H1 (cell line): ENCODE results near the gene FAS. TPM values are rescaled to one million over a fixed set of nuclear protein-coding genes. Genes with fewer than 3 reads are reported as not detected.

Experiments used
- CTCF ChIA-PET: fragments of 300-600 bp; sonication (Branson Sonifier 250); formaldehyde crosslinking; loops from one replicate; lab custom pipeline; 2021; ENCODE audit not compliant: partially characterized antibody; lab: Charles Lee
- POLR2A ChIA-PET: fragments of 300-600 bp; sonication (Branson Sonifier 250); formaldehyde crosslinking; loops from one replicate; lab custom pipeline; 2021; ENCODE audit warnings: inconsistent platforms; ENCODE audit not compliant: partially characterized antibody; lab: Charles Lee
- DNase-seq, 2 experiments: peaks; one replicate each; pipeline versions ENCODE4 v3.0.0 to v3.0.0-alpha.2; 2010 to 2022; ENCODE audit warnings: low spot score in 2 of 2, low read depth in 1 of 2, mixed read lengths in 1 of 2
- FAIRE-seq: peaks from 2 replicates; lab custom pipeline; 2011; peaks lifted over from hg19 to GRCh38; lab: Jason Lieb, UNC
- H2AFZ ChIP-seq: 2 replicates; pipeline ENCODE4 v1.8.1; 2012; ENCODE audit warnings: low read length, inconsistent platforms
- H2AK5ac ChIP-seq: 2 replicates; pipeline ENCODE4 v1.6.1; 2013; ENCODE audit warnings: low read depth, low read length
- H2BK120ac ChIP-seq: replicated peaks from 2 replicates; pipeline ENCODE3; 2013; ENCODE audit warnings: low read depth, low read length, inconsistent platforms
- H2BK12ac ChIP-seq: 2 replicates; pipeline ENCODE4 v1.6.1; 2013; ENCODE audit warnings: low read depth, low read length
- H2BK15ac ChIP-seq: 2 replicates; pipeline ENCODE4 v1.6.1; 2013; ENCODE audit warnings: low read length
- H2BK20ac ChIP-seq: 2 replicates; pipeline ENCODE4 v1.6.1; 2013; ENCODE audit warnings: low read length
- H2BK5ac ChIP-seq: 2 replicates; pipeline ENCODE4 v1.6.1; 2013; ENCODE audit warnings: low read depth, low read length
- H3K14ac ChIP-seq: 2 replicates; pipeline ENCODE4 v1.6.1; 2013; ENCODE audit warnings: inconsistent platforms; ENCODE audit not compliant: insufficient read length
- H3K18ac ChIP-seq: 2 replicates; pipeline ENCODE4 v1.6.1; 2013; ENCODE audit warnings: low read length; ENCODE audit errors: extremely low read depth
- H3K23ac ChIP-seq: 2 replicates; pipeline ENCODE4 v1.6.1; 2013; ENCODE audit warnings: inconsistent platforms; ENCODE audit not compliant: insufficient read length
- H3K23me2 ChIP-seq: 2 replicates; pipeline ENCODE4 v1.6.1; 2013; ENCODE audit warnings: low read depth, low read length
- H3K27ac ChIP-seq: 2 replicates; pipeline ENCODE4 v1.6.1; 2011; ENCODE audit warnings: low read depth, low read length, inconsistent platforms
- H3K27me3 ChIP-seq, 4 experiments: replicated peaks in 1 of 4; 1 replicate in 1 of 4; 2 replicates in 3 of 4; pipeline versions ENCODE4 v1.6.1 to v1.8.1; 2011 to 2013; ENCODE audit warnings: low read length in 3 of 4, mild to moderate bottlenecking in 3 of 4, inconsistent platforms in 2 of 4, mixed read lengths in 2 of 4, moderate library complexity in 1 of 4; ENCODE audit not compliant: control insufficient read depth in 3 of 4, insufficient read depth in 3 of 4; ENCODE audit errors: extremely low read depth in 1 of 4
- H3K36me3 ChIP-seq, 4 experiments: 2 replicates each; pipeline versions ENCODE4 v1.6.1 to v1.8.1; 2011 to 2013; ENCODE audit warnings: mild to moderate bottlenecking in 4 of 4, low read length in 3 of 4, moderate library complexity in 2 of 4, control low read depth in 1 of 4, inconsistent platforms in 1 of 4; ENCODE audit not compliant: insufficient read depth in 4 of 4, control insufficient read depth in 2 of 4
- H3K4ac ChIP-seq: replicated peaks from 2 replicates; pipeline ENCODE3; 2013; ENCODE audit warnings: low read length, low read depth, mixed read lengths, inconsistent platforms; ENCODE audit not compliant: insufficient read length
- H3K4me1 ChIP-seq, 4 experiments: replicated peaks in 1 of 4; 1 replicate in 1 of 4; 2 replicates in 3 of 4; pipeline versions ENCODE4 v1.6.1 to v1.8.1; 2011 to 2013; ENCODE audit warnings: low read length in 3 of 4, inconsistent platforms in 2 of 4, mixed read lengths in 1 of 4; ENCODE audit not compliant: insufficient read depth in 4 of 4, control insufficient read depth in 3 of 4
- H3K4me2 ChIP-seq, 2 experiments: 2 replicates each; pipeline versions ENCODE4 v1.6.1 to v1.8.1; 2011 to 2013; ENCODE audit warnings: low read depth in 2 of 2, low read length in 2 of 2, control low read depth in 1 of 2, inconsistent platforms in 1 of 2, mild to moderate bottlenecking in 1 of 2; ENCODE audit not compliant: insufficient read depth in 1 of 2
- H3K4me3 ChIP-seq, 4 experiments: fragments of 200-600, 300-600 bp in 1 of 4; sonication (generic), shearing (Covaris generic), sonication (Bioruptor Twin) in 1 of 4; 2 replicates each; pipeline versions ENCODE4 v1.5.1 to v1.8.1; 2011 to 2016; ENCODE audit warnings: low read length in 4 of 4, low read depth in 3 of 4, control low read depth in 2 of 4, inconsistent platforms in 2 of 4, mild to moderate bottlenecking in 2 of 4, mixed read lengths in 1 of 4, moderate library complexity in 1 of 4; ENCODE audit not compliant: insufficient read depth in 2 of 4; ENCODE audit errors: extremely low read depth in 1 of 4
- H3K56ac ChIP-seq: replicated peaks from 2 replicates; pipeline ENCODE3; 2013; ENCODE audit warnings: low read depth, mild to moderate bottlenecking, mixed read lengths, low read length, inconsistent platforms; ENCODE audit not compliant: insufficient read length
- H3K79me1 ChIP-seq: 2 replicates; pipeline ENCODE4 v1.6.1; 2013; ENCODE audit warnings: low read depth, low read length, control low read depth
- H3K79me2 ChIP-seq, 2 experiments: 2 replicates each; pipeline versions ENCODE4 v1.6.1 to v1.8.1; 2012 to 2013; ENCODE audit warnings: low read length in 2 of 2, mild to moderate bottlenecking in 2 of 2, inconsistent platforms in 1 of 2; ENCODE audit not compliant: insufficient read depth in 2 of 2, control insufficient read depth in 1 of 2
- H3K9ac ChIP-seq, 4 experiments: replicated peaks in 1 of 4; 1 replicate in 1 of 4; 2 replicates in 3 of 4; pipeline versions ENCODE4 v1.6.1 to v1.8.1; 2011 to 2013; ENCODE audit warnings: low read depth in 3 of 4, low read length in 3 of 4, control low read depth in 2 of 4, mild to moderate bottlenecking in 2 of 4, moderate library complexity in 2 of 4, inconsistent platforms in 1 of 4; ENCODE audit errors: extremely low read depth in 1 of 4
- H3K9me3 ChIP-seq, 2 experiments: 2 replicates each; pipeline versions ENCODE4 v1.6.1 to v1.8.1; 2012 to 2013; ENCODE audit warnings: mild to moderate bottlenecking in 2 of 2, moderate library complexity in 2 of 2, control low read depth in 1 of 2, inconsistent platforms in 1 of 2, low read depth in 1 of 2, low read length in 1 of 2, mixed read lengths in 1 of 2; ENCODE audit not compliant: insufficient read depth in 2 of 2
- H4K20me1 ChIP-seq, 2 experiments: replicated peaks in 1 of 2; 2 replicates each; pipeline versions ENCODE3 to v1.8.1; 2011 to 2013; ENCODE audit warnings: inconsistent platforms in 2 of 2, low read length in 2 of 2, mild to moderate bottlenecking in 1 of 2; ENCODE audit not compliant: insufficient read depth in 2 of 2, control insufficient read depth in 1 of 2
- H4K5ac ChIP-seq: 2 replicates; pipeline ENCODE4 v1.6.1; 2013; ENCODE audit warnings: low read length, low read depth, mixed read lengths, inconsistent platforms; ENCODE audit not compliant: insufficient read length
- H4K8ac ChIP-seq: 2 replicates; pipeline ENCODE4 v1.8.0; 2013; ENCODE audit warnings: mild to moderate bottlenecking, moderate library complexity, low read length, inconsistent platforms; ENCODE audit not compliant: insufficient read depth; ENCODE audit errors: extremely low read depth
- H4K91ac ChIP-seq: replicated peaks from 2 replicates; pipeline ENCODE3; 2013; ENCODE audit warnings: low read length, mixed read lengths, inconsistent platforms; ENCODE audit not compliant: insufficient read length
- BRCA1 ChIP-seq: IDR thresholded peaks from 2 replicates; pipeline ENCODE4 v1.6.1; 2012; ENCODE audit warnings: low read depth, low read length, improper control_type of control experiment
- EP300 ChIP-seq, 2 experiments: IDR thresholded peaks; 1 replicate in 1 of 2; 2 replicates in 1 of 2; pipeline ENCODE4 v1.6.1; 2011 to 2012; ENCODE audit warnings: low read depth in 2 of 2, low read length in 2 of 2, mild to moderate bottlenecking in 2 of 2, borderline replicate concordance in 1 of 2, inconsistent platforms in 1 of 2, moderate library complexity in 1 of 2
- GABPA ChIP-seq: IDR thresholded peaks from 2 replicates; pipeline ENCODE4 v1.6.1; 2011; ENCODE audit warnings: mild to moderate bottlenecking, low read length, moderate library complexity, borderline replicate concordance; ENCODE audit not compliant: insufficient read depth
- KDM4A ChIP-seq: IDR thresholded peaks from one replicate; pipeline ENCODE4 v1.7.1; 2012; ENCODE audit warnings: low read depth, mild to moderate bottlenecking, moderate library complexity, low read length, inconsistent platforms; ENCODE audit not compliant: severe bottlenecking
- MAFK ChIP-seq: IDR thresholded peaks from 2 replicates; pipeline ENCODE4 v1.6.1; 2012; ENCODE audit warnings: low read depth, mild to moderate bottlenecking, improper control_type of control experiment, low read length
- NANOG ChIP-seq: IDR thresholded peaks from 2 replicates; pipeline ENCODE4 v1.6.1; 2011; ENCODE audit warnings: low read length, low read depth, mild to moderate bottlenecking, inconsistent platforms; ENCODE audit not compliant: insufficient read depth, poor library complexity, severe bottlenecking
- NRF1 ChIP-seq: IDR thresholded peaks from 2 replicates; pipeline ENCODE4 v1.6.1; 2011; ENCODE audit warnings: mild to moderate bottlenecking, low read depth, low read length, improper control_type of control experiment
- POLR2A ChIP-seq, 2 experiments: IDR thresholded peaks; 1 replicate in 1 of 2; 2 replicates in 1 of 2; pipeline ENCODE4 v1.6.1; 2011; ENCODE audit warnings: low read depth in 2 of 2, low read length in 2 of 2, mild to moderate bottlenecking in 2 of 2; ENCODE audit errors: control extremely low read depth in 1 of 2
- RFX5 ChIP-seq: IDR thresholded peaks from 2 replicates; pipeline ENCODE4 v1.6.1; 2011; ENCODE audit warnings: low read depth, low read length, improper control_type of control experiment, borderline replicate concordance
- RXRA ChIP-seq: IDR thresholded peaks from 2 replicates; pipeline ENCODE4 v1.6.1; 2011; ENCODE audit warnings: low read depth, mild to moderate bottlenecking, low read length, moderate library complexity; ENCODE audit not compliant: insufficient read depth
- TBP ChIP-seq: IDR thresholded peaks from 2 replicates; pipeline ENCODE4 v1.6.1; 2011; ENCODE audit warnings: low read depth, low read length, improper control_type of control experiment
- WGBS, 2 experiments: shearing (Covaris generic) in 1 of 2; methylation state at CpG; one replicate each; pipeline versions ENCODE4 v1.1.6 to v1.1.7; 2013 to 2015; ENCODE audit warnings: low lambda C conversion rate in 2 of 2, mixed read lengths in 2 of 2, inconsistent platforms in 1 of 2, low coverage in 1 of 2, missing lambda C conversion rate in 1 of 2; ENCODE audit not compliant: insufficient replicate concordance in 2 of 2, insufficient coverage in 1 of 2, insufficient read length in 1 of 2; ENCODE audit errors: extremely low coverage in 1 of 2, missing lambda C conversion rate in 1 of 2; 5-methylcytosine and 5-hydroxymethylcytosine counted together
- polyA plus RNA-seq, 7 experiments: library from polyadenylated mRNA; depleted of rRNA in 3 of 7; stranded (reverse) in 5 of 7; unstranded in 2 of 7; fragments of >200 nt in 5 of 7; fragments of 200-250 nt in 2 of 7; gene quantifications; 1 replicate in 5 of 7; 2 replicates in 1 of 7; 4 replicates in 1 of 7; pipeline versions ENCODE4 v1.2.1 to v1.2.3, GENCODE V29; 2011 to 2013; ENCODE audit warnings: missing spikeins in 2 of 7, mixed read lengths in 2 of 7
- total RNA-seq: library from RNA; stranded (reverse); fragmentation: NEBNext Ultra II Directional; extraction: Animal tissue kit (Norgen Biotek cat#: 25700); gene quantifications from 2 replicates; pipeline ENCODE4 v1.2.1, GENCODE V29; 2021
- TF ChIP-seq, protein P1 (sequence below): IDR thresholded peaks from 2 replicates; pipeline ENCODE4 v1.6.1; 2012; ENCODE audit warnings: inconsistent platforms
- TF ChIP-seq, protein P2 (sequence below): IDR thresholded peaks from 2 replicates; pipeline ENCODE4 v1.6.1; 2011; ENCODE audit warnings: low read length, improper control_type of control experiment

FAS gene
- total and polyA plus RNA-seq, 2 of the 8 experiments (the other 6 are each of a cell fraction or from before 2014, with no cell fraction given) = 4.0 to 6.7 TPM

DNA sequence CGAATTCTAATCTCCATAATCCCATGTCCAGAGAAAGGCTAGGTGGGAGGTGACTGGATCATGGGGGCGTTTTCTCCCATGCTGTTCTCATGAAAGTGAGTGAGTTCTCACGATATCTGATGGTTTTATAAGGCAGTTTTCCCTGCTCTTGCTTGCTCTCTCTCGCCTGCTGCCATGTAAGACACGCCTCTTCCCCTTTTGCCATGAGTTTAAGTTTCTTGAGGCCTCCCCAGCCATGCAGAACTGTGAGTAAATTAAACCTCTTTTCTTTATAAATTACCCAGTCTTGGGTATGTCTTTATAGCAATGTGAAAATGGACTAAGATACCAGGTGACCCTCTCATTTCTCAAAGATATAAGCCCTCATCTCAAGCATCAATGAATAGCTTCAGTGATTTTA is 36.9 kb upstream of the FAS start:
- CTCF ChIA-PET = interaction anchor here (1.2 to 2.7 kb wide), 3 partner anchors 10 to 118 kb away, joined by 3 to 15 read pairs (median 5); no protein-coding TSS in a partner anchor
- no peak overlapping the region for H3K27ac ChIP-seq
- no peak for FAIRE-seq
- TF ChIP-seq NANOG = no peak
- TF ChIP-seq, protein P1, sequence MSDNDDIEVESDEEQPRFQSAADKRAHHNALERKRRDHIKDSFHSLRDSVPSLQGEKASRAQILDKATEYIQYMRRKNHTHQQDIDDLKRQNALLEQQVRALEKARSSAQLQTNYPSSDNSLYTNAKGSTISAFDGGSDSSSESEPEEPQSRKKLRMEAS = no peak
- TF ChIP-seq BRCA1 = no peak
- no peak for TF ChIP-seq NRF1
- TF ChIP-seq POLR2A (IDR thresholded peaks at IDR 0.05; ENCODE audit: control extremely low read depth in 1 of 2, low read depth in 2 of 2, low read length in 2 of 2) = no peak
- no peak for TF ChIP-seq RXRA
- no peak for TF ChIP-seq EP300 (IDR thresholded peaks at IDR 0.05; ENCODE audit: borderline replicate concordance in 1 of 2, low read depth in 2 of 2, low read length in 2 of 2)
- TF ChIP-seq KDM4A = no peak
- TF ChIP-seq RFX5 = no peak
- TF ChIP-seq, protein P2, sequence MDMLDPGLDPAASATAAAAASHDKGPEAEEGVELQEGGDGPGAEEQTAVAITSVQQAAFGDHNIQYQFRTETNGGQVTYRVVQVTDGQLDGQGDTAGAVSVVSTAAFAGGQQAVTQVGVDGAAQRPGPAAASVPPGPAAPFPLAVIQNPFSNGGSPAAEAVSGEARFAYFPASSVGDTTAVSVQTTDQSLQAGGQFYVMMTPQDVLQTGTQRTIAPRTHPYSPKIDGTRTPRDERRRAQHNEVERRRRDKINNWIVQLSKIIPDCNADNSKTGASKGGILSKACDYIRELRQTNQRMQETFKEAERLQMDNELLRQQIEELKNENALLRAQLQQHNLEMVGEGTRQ = no peak
- no peak for TF ChIP-seq TBP
- no peak for TF ChIP-seq GABPA
- TF ChIP-seq MAFK = no peak

More for the DNA sequence above, 36.9 kb upstream of the FAS start:
- H3K23me2 ChIP-seq = no peaks in the 10 kb centered on the region
- H3K4me1 ChIP-seq = peaks cover 0 to 7% (median 0%) of the 10 kb centered on the region in 4 experiments; a peak in 1 of 7 replicates
- no peak overlapping the region for H2BK120ac ChIP-seq
- H4K8ac ChIP-seq = no peak overlapping the region
- POLR2A ChIA-PET = no interaction called here
- no peak overlapping the region for H3K4me3 ChIP-seq
- no peak overlapping the region for H2AK5ac ChIP-seq
- H3K56ac ChIP-seq = no peak overlapping the region
- H3K23ac ChIP-seq = no peak overlapping the region
- no peaks in the 10 kb centered on the region for H3K79me1 ChIP-seq
- H4K5ac ChIP-seq = no peak overlapping the region
- no peaks in the 10 kb centered on the region for H3K79me2 ChIP-seq
- no peak overlapping the region for H3K14ac ChIP-seq
- H3K27me3 ChIP-seq = no peaks in the 10 kb centered on the region
- H3K36me3 ChIP-seq = no peaks in the 10 kb centered on the region
- no peak overlapping the region for H3K4me2 ChIP-seq
- H3K4ac ChIP-seq = no peak overlapping the region
- no peaks in the 10 kb centered on the region for H4K20me1 ChIP-seq
- H3K9ac ChIP-seq = no peak overlapping the region
- H3K18ac ChIP-seq = no peak overlapping the region
- no peak overlapping the region for H4K91ac ChIP-seq
- WGBS, 2 experiments = 92% methylated on average over 5 of the region's 5 CpGs; no CpG with 5 or more reads in 1 of the 2 experiments
- H2BK5ac ChIP-seq = no peak overlapping the region
- H3K9me3 ChIP-seq = no peaks in the 10 kb centered on the region
- H2BK12ac ChIP-seq = no peak overlapping the region
- H2BK15ac ChIP-seq = no peak overlapping the region
- no peak for DNase-seq
- no peak overlapping the region for H2AFZ ChIP-seq
- H2BK20ac ChIP-seq = no peak overlapping the region
